Heart right ventricle (tissue), 16 donors: ENCODE data around the gene VAC14. TPM values are rescaled to one million over a fixed set of nuclear protein-coding genes. Genes with fewer than 3 reads are reported as not detected.
A peak's percentile ranks its signal among the peaks of the same experiment; 100 is the strongest.

Experiments
- ATAC-seq, 8 donors: fragments of 200-7000 bp; cut with Tn5 transposase; one replicate each; pipeline ENCODE4 v1.9.1; 2020; ENCODE audit warnings: mild to moderate bottlenecking in 8 of 8, moderate library complexity in 8 of 8, moderate number of reproducible peaks in 1 of 8
- DNase-seq, 2 donors: peaks; one replicate each; pipeline ENCODE4 v3.0.0-alpha.2; 2020
- H3K27ac ChIP-seq, 10 donors: fragments of 200-600 bp; sonication (generic) in 2 of 10; one replicate each; pipeline versions ENCODE4 v1.5.0 to v1.8.0; 2020 to 2022; ENCODE audit warnings: mild to moderate bottlenecking in 3 of 10
- H3K27me3 ChIP-seq, 7 donors: fragments of 200-600 bp; one replicate each; pipeline ENCODE4 v1.8.0; 2021 to 2022; ENCODE audit warnings: mild to moderate bottlenecking in 2 of 7
- H3K36me3 ChIP-seq, 9 donors: fragments of 200-600 bp; sonication (generic) in 1 of 9; one replicate each; pipeline versions ENCODE4 v1.5.0 to v1.8.0; 2020 to 2022; ENCODE audit warnings: mild to moderate bottlenecking in 2 of 9
- H3K4me1 ChIP-seq, 9 donors: fragments of 200-600 bp; sonication (generic) in 1 of 9; one replicate each; pipeline versions ENCODE4 v1.5.0 to v1.8.0; 2020 to 2022; ENCODE audit warnings: mild to moderate bottlenecking in 4 of 9
- H3K4me3 ChIP-seq, 10 donors: fragments of 200-600 bp; sonication (generic) in 2 of 10; one replicate each; pipeline versions ENCODE4 v1.5.0 to v1.8.0; 2020 to 2022; ENCODE audit warnings: mild to moderate bottlenecking in 7 of 10, moderate library complexity in 2 of 10
- H3K9me3 ChIP-seq, 11 donors: fragments of 200-600 bp in 10 of 11; sonication (generic) in 2 of 11; one replicate each; pipeline versions ENCODE4 v1.5.0 to v1.8.0; 2013 to 2022; ENCODE audit warnings: mild to moderate bottlenecking in 2 of 11, control low read depth in 1 of 11, moderate library complexity in 1 of 11
- WGBS, 2 donors: extraction: QIAGEN DNeasy Blood & Tissue Kit; methylation state at CpG; one replicate each; pipeline ENCODE4 v1.1.7; 2013; ENCODE audit warnings: inconsistent platforms in 1 of 2; 5-methylcytosine and 5-hydroxymethylcytosine counted together
- intact Hi-C, 10 donors: fragments of 100-400 bp; cut with DNase I; formaldehyde crosslinking; loops; one replicate each; pipeline versions ENCODE4 v1.11.1 to v1.14.2; 2022
- polyA plus RNA-seq, 2 donors: library from polyadenylated mRNA; stranded (reverse); fragments of 200-250 nt; gene quantifications; one replicate each; pipeline ENCODE4 v1.2.3, GENCODE V29; 2013
- total RNA-seq, 10 donors: library from RNA; stranded (reverse); fragmentation: NEBNext Ultra II Directional in 3 of 10; extraction: Animal tissue kit (Norgen Biotek cat#: 25700) in 3 of 10; gene quantifications; one replicate each; pipeline versions ENCODE4 v1.2.1 to v1.2.4, GENCODE V29; 2021 to 2023
- TF ChIP-seq, protein P1 (sequence below), 9 donors: fragments of 200-600 bp; sonication (generic) in 2 of 9; IDR thresholded peaks; one replicate each; pipeline versions ENCODE4 v1.5.0 to v1.8.0; 2021 to 2022; ENCODE audit warnings: antibody characterized with exemption in 9 of 9, mild to moderate bottlenecking in 5 of 9, moderate library complexity in 1 of 9
- donor health status: Arrhythmogenic right ventricular cardiomyopathy.
- donor health status: ischemic (EF 13 %, LVEDD 7.1; RV severe dilation, severe dysfunction).
- donor health status: healthy with polysubstance abuse.
- donor health status: DM: no; HTN: yes; CAD: no.
- donor health status: DM: no; HTN: no; CAD: no.
- donor health status: ischemic (EF 25% LVEDD 6.9; RV normal size, moderate dysfunction).
- donor health status: ischemic (EF 25% LVEDD 5.7; RV mildly dilated, moderate dysfunction).
- donor health status: healthy.
- donor health status: DM: yes; HTN: yes; CAD: no.
- donor health status: Ischemic cardiomyopathy.
- donor health status: ischemic (EF 35%, LVEDD 5.7; RV mildly dilated, moderate dysfunction).
- donor health status: nonischemic (EF 11% LVEDD 7.7; RV severe dilation, severe dysfunction).
- donor health status: DM: yes; HTN: yes; CAD: no.
- donor health status: PGD.
- donor health status: ischemic (EF 29% LVEDD 5.4; RV normal size, mild dysfunction).
- donor health status: nonischemic (EF 23%, LVEDD 6.1; RV moderate dilation, normal function).

VAC14 gene
- total and polyA plus RNA-seq, 12 donors: 19.2 to 43.7 (median 23.2) TPM

DNA sequence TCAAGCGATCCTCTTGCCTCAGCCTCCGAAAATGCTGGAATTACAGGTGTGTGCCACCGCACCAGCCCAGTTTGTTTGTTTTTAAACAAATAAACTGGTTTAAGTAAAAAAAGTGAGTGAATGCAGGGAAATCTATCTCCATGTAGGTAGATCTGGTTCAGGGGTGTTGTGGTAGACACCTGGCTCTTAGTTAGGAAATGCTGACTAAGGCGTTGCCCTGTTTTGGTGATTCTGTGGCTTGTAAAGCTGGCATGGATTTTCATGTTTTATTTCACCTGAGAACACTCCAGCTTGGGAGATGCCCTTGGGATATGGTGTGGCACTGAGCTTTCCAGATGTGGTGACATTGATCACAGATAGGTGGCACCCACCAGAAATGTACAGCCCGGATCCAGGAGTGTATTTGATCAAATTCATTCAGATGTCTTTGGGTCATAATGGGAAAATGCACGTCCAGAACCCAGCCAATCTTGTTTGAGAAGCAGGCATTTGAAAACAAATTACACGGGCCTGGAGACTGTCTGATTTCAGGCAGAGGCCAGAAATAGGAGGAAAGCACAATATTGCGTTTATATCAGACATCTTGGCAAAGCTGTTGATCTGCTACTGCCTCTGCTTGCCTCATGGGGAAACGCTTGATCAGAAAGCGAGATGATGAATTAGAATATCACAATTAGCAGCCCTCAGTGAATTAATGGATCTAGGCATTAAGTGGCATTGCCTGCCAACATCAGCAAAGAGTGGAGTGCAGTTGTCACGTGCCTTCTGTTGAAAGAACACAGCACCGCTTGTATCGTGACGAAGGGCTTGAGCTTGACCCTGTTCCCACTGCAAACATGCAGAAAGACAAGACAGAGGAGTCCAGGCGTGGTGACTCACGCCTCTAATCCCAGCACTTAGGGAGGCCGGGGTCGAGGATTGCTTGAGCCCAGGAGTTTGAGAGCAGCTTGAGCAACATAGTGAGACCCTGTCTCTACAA lies 161.9 kb downstream of the VAC14 start:
- no peaks in the 10 kb centered on the region for H3K9me3 ChIP-seq
- WGBS, 2 donors: 51 to 54% methylated on average over 18 of the region's 18 CpGs
- DNase-seq (no peak), ATAC-seq (peak in 6 of 8 donors; percentile 43 to 77 (median 68))
- H3K27ac ChIP-seq: no peak overlapping the region
- no peak overlapping the region for H3K4me3 ChIP-seq
- TF ChIP-seq, protein P1, sequence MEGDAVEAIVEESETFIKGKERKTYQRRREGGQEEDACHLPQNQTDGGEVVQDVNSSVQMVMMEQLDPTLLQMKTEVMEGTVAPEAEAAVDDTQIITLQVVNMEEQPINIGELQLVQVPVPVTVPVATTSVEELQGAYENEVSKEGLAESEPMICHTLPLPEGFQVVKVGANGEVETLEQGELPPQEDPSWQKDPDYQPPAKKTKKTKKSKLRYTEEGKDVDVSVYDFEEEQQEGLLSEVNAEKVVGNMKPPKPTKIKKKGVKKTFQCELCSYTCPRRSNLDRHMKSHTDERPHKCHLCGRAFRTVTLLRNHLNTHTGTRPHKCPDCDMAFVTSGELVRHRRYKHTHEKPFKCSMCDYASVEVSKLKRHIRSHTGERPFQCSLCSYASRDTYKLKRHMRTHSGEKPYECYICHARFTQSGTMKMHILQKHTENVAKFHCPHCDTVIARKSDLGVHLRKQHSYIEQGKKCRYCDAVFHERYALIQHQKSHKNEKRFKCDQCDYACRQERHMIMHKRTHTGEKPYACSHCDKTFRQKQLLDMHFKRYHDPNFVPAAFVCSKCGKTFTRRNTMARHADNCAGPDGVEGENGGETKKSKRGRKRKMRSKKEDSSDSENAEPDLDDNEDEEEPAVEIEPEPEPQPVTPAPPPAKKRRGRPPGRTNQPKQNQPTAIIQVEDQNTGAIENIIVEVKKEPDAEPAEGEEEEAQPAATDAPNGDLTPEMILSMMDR (IDR thresholded peaks at IDR 0.05): no peak
- H3K27me3 ChIP-seq: no peaks in the 10 kb centered on the region
- no peaks in the 10 kb centered on the region for H3K36me3 ChIP-seq
- peaks cover 0 to 10% (median 0%) of the 10 kb centered on the region in 9 donors for H3K4me1 ChIP-seq
- intact Hi-C loops: loop anchor here in 1 of 10 donors (5.0 kb wide), 1 partner anchor 37 kb away; no protein-coding TSS in a partner anchor

Other genes starting within 250 kb of the VAC14 start
- gene IL34, start 154.6 kb downstream of the VAC14 start, total RNA-seq: 1 to 10 TPM in 8 of 10 donors, under 1 TPM in 2; 0.37 to 4.4 (median 2.1) TPM
- gene IL34, start 154.6 kb downstream of the VAC14 start, polyA plus RNA-seq: 1 to 10 TPM in 1 of 2 donors, under 1 TPM in 1; 0.72 to 2.7 TPM
- gene MTSS2, start 115.1 kb downstream of the VAC14 start, total RNA-seq: 100 to 1,000 TPM in 2 of 10 donors, 10 to 100 TPM in 8; 39.8 to 121 (median 62.1) TPM
- 10 to 100 TPM; 39.0 to 39.7 TPM for gene MTSS2, start 115.1 kb downstream of the VAC14 start, polyA plus RNA-seq